GM12878 (cell line): ENCODE measurements around the gene TOGARAM1. TPM values are rescaled to one million over a fixed set of nuclear protein-coding genes. Genes with fewer than 3 reads are reported as not detected.

Experiments used
- BACH1 ChIP-seq: fragments of 450-650 bp; IDR thresholded peaks from 2 replicates; pipeline ENCODE4 v1.6.1; 2017; ENCODE audit warnings: mild to moderate bottlenecking, borderline replicate concordance
- BCL11A ChIP-seq: IDR thresholded peaks from 2 replicates; pipeline ENCODE4 v1.6.1; 2011; ENCODE audit warnings: low read depth, low read length
- BHLHE40 ChIP-seq, 2 experiments: fragments of 450-650 bp in 1 of 2; IDR thresholded peaks; 2 replicates each; pipeline ENCODE4 v1.6.1; 2011 to 2017; ENCODE audit warnings: low read depth in 2 of 2, borderline replicate concordance in 1 of 2, improper control_type of control experiment in 1 of 2, low read length in 1 of 2, mild to moderate bottlenecking in 1 of 2
- CBX3 ChIP-seq: fragments of 200-600 bp; sonication (generic); IDR thresholded peaks from 2 replicates; pipeline ENCODE4 v1.6.1; 2016; ENCODE audit warnings: low read depth, borderline replicate concordance
- CEBPZ ChIP-seq: fragments of 150-350 bp; IDR thresholded peaks from 2 replicates; pipeline ENCODE4 v1.6.1; 2016; ENCODE audit warnings: low read depth, low read length
- EED ChIP-seq: sonication (generic); IDR thresholded peaks from 2 replicates; pipeline ENCODE4 v1.6.1; 2016; ENCODE audit warnings: antibody characterized with exemption, low read depth
- IKZF2 ChIP-seq, 2 experiments: fragments of 450-650 bp; IDR thresholded peaks; 2 replicates each; pipeline ENCODE4 v1.6.1; 2017; ENCODE audit warnings: mild to moderate bottlenecking in 2 of 2, moderate library complexity in 2 of 2
- JUNB ChIP-seq: IDR thresholded peaks from 2 replicates; pipeline ENCODE4 v1.6.1; 2016; ENCODE audit warnings: antibody characterized with exemption, mild to moderate bottlenecking
- KAT2A ChIP-seq: conservative IDR thresholded peaks from 2 replicates; pipeline ENCODE4 v1.6.1; 2011; ENCODE audit warnings: low read depth, low read length; ENCODE audit not compliant: control insufficient read depth
- MXI1 ChIP-seq: fragments of 150-350 bp; IDR thresholded peaks from 2 replicates; pipeline ENCODE4 v1.6.1; 2011; ENCODE audit warnings: low read depth, mild to moderate bottlenecking, inconsistent platforms, low read length, improper control_type of control experiment
- MYC ChIP-seq: IDR thresholded peaks from 2 replicates; pipeline ENCODE4 v1.6.1; 2011; ENCODE audit warnings: mild to moderate bottlenecking, low read length, moderate library complexity, inconsistent platforms; ENCODE audit not compliant: insufficient read depth, insufficient replicate concordance, insufficient read length, severe bottlenecking
- POLR2AphosphoS5 ChIP-seq: IDR thresholded peaks from 2 replicates; pipeline ENCODE4 v1.6.1; 2011; ENCODE audit warnings: mild to moderate bottlenecking, low read length, inconsistent platforms
- RUNX3 ChIP-seq: IDR thresholded peaks from 2 replicates; pipeline ENCODE4 v1.6.1; 2012; ENCODE audit warnings: low read length, inconsistent platforms
- SMC3 ChIP-seq: IDR thresholded peaks from 2 replicates; pipeline ENCODE4 v1.6.1; 2011; ENCODE audit warnings: low read length, improper control_type of control experiment, borderline replicate concordance
- SP1 ChIP-seq: IDR thresholded peaks from one replicate; pipeline ENCODE4 v1.6.1; 2011; ENCODE audit warnings: low read depth, low read length
- SREBF2 ChIP-seq: IDR thresholded peaks from 2 replicates; pipeline ENCODE4 v1.6.1; 2012; ENCODE audit warnings: mild to moderate bottlenecking, low read length
- ZNF687 ChIP-seq: fragments of 450-650 bp; IDR thresholded peaks from 2 replicates; pipeline ENCODE4 v1.6.1; 2017; ENCODE audit warnings: mild to moderate bottlenecking, moderate library complexity
- polyA plus RNA-seq, 11 experiments: library from polyadenylated mRNA; depleted of rRNA in 4 of 11; unstranded in 6 of 11; stranded (reverse) in 5 of 11; fragments of >200 nt; fragmentation: Nextera tagmentation in 4 of 11; fragmentation: Illumina TruSeq in 1 of 11; extraction: Ambion mirVana in 4 of 11; extraction: Trizol in 1 of 11; gene quantifications; 1 replicate in 1 of 11; 2 replicates in 10 of 11; pipeline versions ENCODE4 v1.2.1 to v1.2.3, GENCODE V29; 2011 to 2016; ENCODE audit warnings: inconsistent platforms in 2 of 11, missing spikeins in 2 of 11, low read depth in 1 of 11
- total RNA-seq, 4 experiments: library from RNA; depleted of rRNA in 3 of 4; stranded (reverse); fragments of >200 nt in 3 of 4; fragmentation: Illumina TruSeq in 1 of 4; extraction: Trizol in 1 of 4; gene quantifications; 2 replicates each; pipeline versions ENCODE4 v1.2.1 to v1.2.3, GENCODE V29; 2013 to 2021
- TF ChIP-seq, protein P1 (sequence below): fragments of 450-650 bp; IDR thresholded peaks from 2 replicates; pipeline ENCODE4 v1.6.1; 2018; ENCODE audit warnings: mild to moderate bottlenecking, low read depth, moderate library complexity; ENCODE audit not compliant: partially characterized antibody
- TF ChIP-seq, protein P2 (sequence below): fragments of 450-650 bp; IDR thresholded peaks from 2 replicates; pipeline ENCODE4 v1.6.1; 2017; ENCODE audit warnings: low read depth, mild to moderate bottlenecking, moderate library complexity

Gene TOGARAM1
- total and polyA plus RNA-seq, 10 of the 15 experiments (the other 5 are each of a cell fraction or from before 2014, with no cell fraction given): 2.1 to 14.4 (median 7.2) TPM

DNA sequence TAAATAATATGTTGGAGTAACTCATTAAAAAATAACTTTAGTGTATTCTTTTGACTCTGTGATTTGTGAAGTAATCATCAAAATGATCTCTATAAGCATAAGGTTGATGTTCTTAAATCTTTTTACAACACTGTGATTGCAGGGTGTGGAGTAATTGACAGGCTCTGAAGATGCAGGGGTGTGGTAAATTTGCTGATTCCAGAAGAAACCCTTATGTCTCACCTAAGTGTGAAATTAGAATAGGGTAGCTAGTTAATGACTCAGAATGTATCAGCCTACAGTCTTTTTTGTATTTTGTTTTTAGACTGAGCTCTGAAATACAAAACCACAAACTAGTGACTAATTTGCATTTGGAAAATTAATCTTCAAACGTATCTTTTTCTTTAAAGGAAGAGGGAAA lies 127.8 kb downstream of the TOGARAM1 start (continued):
- TF ChIP-seq, protein P1, sequence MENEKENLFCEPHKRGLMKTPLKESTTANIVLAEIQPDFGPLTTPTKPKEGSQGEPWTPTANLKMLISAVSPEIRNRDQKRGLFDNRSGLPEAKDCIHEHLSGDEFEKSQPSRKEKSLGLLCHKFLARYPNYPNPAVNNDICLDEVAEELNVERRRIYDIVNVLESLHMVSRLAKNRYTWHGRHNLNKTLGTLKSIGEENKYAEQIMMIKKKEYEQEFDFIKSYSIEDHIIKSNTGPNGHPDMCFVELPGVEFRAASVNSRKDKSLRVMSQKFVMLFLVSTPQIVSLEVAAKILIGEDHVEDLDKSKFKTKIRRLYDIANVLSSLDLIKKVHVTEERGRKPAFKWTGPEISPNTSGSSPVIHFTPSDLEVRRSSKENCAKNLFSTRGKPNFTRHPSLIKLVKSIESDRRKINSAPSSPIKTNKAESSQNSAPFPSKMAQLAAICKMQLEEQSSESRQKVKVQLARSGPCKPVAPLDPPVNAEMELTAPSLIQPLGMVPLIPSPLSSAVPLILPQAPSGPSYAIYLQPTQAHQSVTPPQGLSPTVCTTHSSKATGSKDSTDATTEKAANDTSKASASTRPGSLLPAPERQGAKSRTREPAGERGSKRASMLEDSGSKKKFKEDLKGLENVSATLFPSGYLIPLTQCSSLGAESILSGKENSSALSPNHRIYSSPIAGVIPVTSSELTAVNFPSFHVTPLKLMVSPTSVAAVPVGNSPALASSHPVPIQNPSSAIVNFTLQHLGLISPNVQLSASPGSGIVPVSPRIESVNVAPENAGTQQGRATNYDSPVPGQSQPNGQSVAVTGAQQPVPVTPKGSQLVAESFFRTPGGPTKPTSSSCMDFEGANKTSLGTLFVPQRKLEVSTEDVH: no peak
- TF ChIP-seq IKZF2 (IDR thresholded peaks at IDR 0.05) (no peak; a peak in 1 of 4 replicates), ZNF687 (no peak), SP1 (no peak), KAT2A (no peak), JUNB (peak; percentile 79), BHLHE40 (IDR thresholded peaks at IDR 0.05; ENCODE audit: borderline replicate concordance in 1 of 2, low read depth in 2 of 2, low read length in 1 of 2) (0 out of 4 replicates have a peak, but pooled peaks of 1 of the 2 experiments have one; percentile 14), POLR2AphosphoS5 (no peak), RUNX3 (peak; percentile 77), SMC3 (no peak), CEBPZ (no peak), MXI1 (no peak), BACH1 (no peak), CBX3 (no peak), EED (no peak), BCL11A (peak; percentile 38; the same call in 1 of the 2 replicates), MYC (no peak), SREBF2 (no peak)
- TF ChIP-seq, protein P2, sequence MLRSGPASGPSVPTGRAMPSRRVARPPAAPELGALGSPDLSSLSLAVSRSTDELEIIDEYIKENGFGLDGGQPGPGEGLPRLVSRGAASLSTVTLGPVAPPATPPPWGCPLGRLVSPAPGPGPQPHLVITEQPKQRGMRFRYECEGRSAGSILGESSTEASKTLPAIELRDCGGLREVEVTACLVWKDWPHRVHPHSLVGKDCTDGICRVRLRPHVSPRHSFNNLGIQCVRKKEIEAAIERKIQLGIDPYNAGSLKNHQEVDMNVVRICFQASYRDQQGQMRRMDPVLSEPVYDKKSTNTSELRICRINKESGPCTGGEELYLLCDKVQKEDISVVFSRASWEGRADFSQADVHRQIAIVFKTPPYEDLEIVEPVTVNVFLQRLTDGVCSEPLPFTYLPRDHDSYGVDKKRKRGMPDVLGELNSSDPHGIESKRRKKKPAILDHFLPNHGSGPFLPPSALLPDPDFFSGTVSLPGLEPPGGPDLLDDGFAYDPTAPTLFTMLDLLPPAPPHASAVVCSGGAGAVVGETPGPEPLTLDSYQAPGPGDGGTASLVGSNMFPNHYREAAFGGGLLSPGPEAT: no peak
